ENCODE data around the gene AHNAK2.
"Not testable (repeated sequence)": the region's sequence is repeated elsewhere in the genome, so short reads cannot be mapped to it uniquely, and the experiment has no call there.

Gene AHNAK2

GRCh38 chr14:104977681-104978653, at the start of gene AHNAK2:
TSS of gene AHNAK2 (minus strand) at chr14:104978374. CDS start at chr14:104978237, 137 bp downstream.
- no peak for TF ChIP-seq CTCF (IDR thresholded peaks at IDR 0.05; ENCODE audit: extremely low read depth, insufficient read depth, missing control alignments)
- peak; percentile 79 for DNase-seq (ENCODE audit: low spot score)
- in situ Hi-C loops (cut with MboI; ENCODE audit: low pct_unique_long_range_greater_than_20kb, low sequenced_read_pairs, unreplicated experiment) = no loop called here

- in situ Hi-C loops (cut with MboI; ENCODE audit: low pct_unique_long_range_greater_than_20kb, low sequenced_read_pairs, unreplicated experiment) = loop anchor here (25.0 kb wide), 1 partner anchor 265 kb away; the partner anchor contains the start of gene SIVA1
- not testable (repeated sequence) for DNase-seq (ENCODE audit: low spot score)
Measured at GRCh38 chr14:105027718-105028117, 49.5 kb upstream of the AHNAK2 start.

GRCh38 chr14:105026802-105027563, 48.8 kb upstream of the AHNAK2 start:
- no peak for TF ChIP-seq CTCF (IDR thresholded peaks at IDR 0.05; ENCODE audit: extremely low read depth, insufficient read depth, missing control alignments)
- in situ Hi-C loops (cut with MboI; ENCODE audit: low pct_unique_long_range_greater_than_20kb, low sequenced_read_pairs, unreplicated experiment) = loop anchor here (25.0 kb wide), 1 partner anchor 265 kb away; the partner anchor contains the start of gene SIVA1
- DNase-seq (ENCODE audit: low spot score) = no peak

GRCh38 chr14:105026033-105026785, 48.0 kb upstream of the AHNAK2 start:
- in situ Hi-C loops (cut with MboI; ENCODE audit: low pct_unique_long_range_greater_than_20kb, low sequenced_read_pairs, unreplicated experiment) = loop anchor here (25.0 kb wide), 1 partner anchor 264 kb away; the partner anchor contains the start of gene SIVA1
- TF ChIP-seq CTCF (IDR thresholded peaks at IDR 0.05; ENCODE audit: extremely low read depth, insufficient read depth, missing control alignments) = no peak
- DNase-seq (ENCODE audit: low spot score) = peak; percentile 69

GRCh38 chr14:105025429-105025828, 47.3 kb upstream of the AHNAK2 start:
- DNase-seq (ENCODE audit: low spot score) = no peak
- in situ Hi-C loops (cut with MboI; ENCODE audit: low pct_unique_long_range_greater_than_20kb, low sequenced_read_pairs, unreplicated experiment) = loop anchor here (25.0 kb wide), 1 partner anchor 263 kb away; the partner anchor contains the start of gene SIVA1
- no peak for TF ChIP-seq CTCF (IDR thresholded peaks at IDR 0.05; ENCODE audit: extremely low read depth, insufficient read depth, missing control alignments)

GRCh38 chr14:105023791-105024480, 45.8 kb upstream of the AHNAK2 start:
- TF ChIP-seq CTCF (IDR thresholded peaks at IDR 0.05; ENCODE audit: extremely low read depth, insufficient read depth, missing control alignments) = no peak
- in situ Hi-C loops (cut with MboI; ENCODE audit: low pct_unique_long_range_greater_than_20kb, low sequenced_read_pairs, unreplicated experiment) = no loop called here
- DNase-seq (ENCODE audit: low spot score) = no peak

Measured in GM13977 (cell line).